OCI-LY1 (cell line): ENCODE results near the gene DMGDH.

Source experiments
- EZH2 ChIP-seq: fragments of 200-600 bp; sonication (generic), shearing (Covaris generic); IDR thresholded peaks from 2 replicates; pipeline ENCODE4 v1.8.0; 2017; ENCODE audit warnings: borderline replicate concordance, mixed run types, mild to moderate bottlenecking, antibody characterized with exemption, low read length, moderate library complexity, mixed read lengths
- TF ChIP-seq, protein P1 (sequence below): fragments of 200-600 bp; sonication (generic), shearing (Covaris generic); IDR thresholded peaks from 2 replicates; pipeline ENCODE4 v1.5.1; 2017; ENCODE audit warnings: mild to moderate bottlenecking, antibody characterized with exemption, low read length, moderate library complexity, mixed read lengths

DNA sequence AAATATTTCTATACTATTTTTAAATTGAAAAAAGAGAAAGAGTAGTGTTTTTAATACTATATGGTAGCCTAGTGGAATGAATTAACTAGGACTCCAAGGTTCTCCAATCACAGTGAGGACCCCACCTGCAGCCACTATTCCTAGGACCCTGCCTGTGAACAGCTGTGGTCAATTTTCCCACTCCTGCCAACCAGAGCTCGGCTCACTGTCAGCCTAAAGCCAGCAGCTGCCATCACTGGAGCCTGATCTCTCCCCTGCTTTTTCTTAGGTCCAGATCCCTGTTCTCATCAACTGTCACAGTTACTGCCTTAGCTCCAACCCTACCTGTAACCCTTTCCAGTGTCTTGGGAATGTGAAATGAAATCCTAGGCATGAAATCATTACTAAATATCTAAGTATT, 109.7 kb downstream of the DMGDH start:
- TF ChIP-seq, protein P1, sequence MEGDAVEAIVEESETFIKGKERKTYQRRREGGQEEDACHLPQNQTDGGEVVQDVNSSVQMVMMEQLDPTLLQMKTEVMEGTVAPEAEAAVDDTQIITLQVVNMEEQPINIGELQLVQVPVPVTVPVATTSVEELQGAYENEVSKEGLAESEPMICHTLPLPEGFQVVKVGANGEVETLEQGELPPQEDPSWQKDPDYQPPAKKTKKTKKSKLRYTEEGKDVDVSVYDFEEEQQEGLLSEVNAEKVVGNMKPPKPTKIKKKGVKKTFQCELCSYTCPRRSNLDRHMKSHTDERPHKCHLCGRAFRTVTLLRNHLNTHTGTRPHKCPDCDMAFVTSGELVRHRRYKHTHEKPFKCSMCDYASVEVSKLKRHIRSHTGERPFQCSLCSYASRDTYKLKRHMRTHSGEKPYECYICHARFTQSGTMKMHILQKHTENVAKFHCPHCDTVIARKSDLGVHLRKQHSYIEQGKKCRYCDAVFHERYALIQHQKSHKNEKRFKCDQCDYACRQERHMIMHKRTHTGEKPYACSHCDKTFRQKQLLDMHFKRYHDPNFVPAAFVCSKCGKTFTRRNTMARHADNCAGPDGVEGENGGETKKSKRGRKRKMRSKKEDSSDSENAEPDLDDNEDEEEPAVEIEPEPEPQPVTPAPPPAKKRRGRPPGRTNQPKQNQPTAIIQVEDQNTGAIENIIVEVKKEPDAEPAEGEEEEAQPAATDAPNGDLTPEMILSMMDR = no peak
- no peak for TF ChIP-seq EZH2
